CD14-positive monocyte (primary cell): ENCODE results near the gene NPAS4. TPM values are rescaled to one million over a fixed set of nuclear protein-coding genes. Genes with fewer than 3 reads are reported as not detected.

Experiments used
- DNase-seq, 3 donors: peaks; one replicate each; pipeline ENCODE4 v3.0.0-alpha.2; 2011 to 2022
- H2AFZ ChIP-seq: 2 replicates; pipeline ENCODE4 v1.6.0; 2012; ENCODE audit warnings: mild to moderate bottlenecking, low read depth, low read length, inconsistent platforms; ENCODE audit not compliant: insufficient read depth, poor library complexity, severe bottlenecking
- H3K27ac ChIP-seq, 2 donors: 1 replicate in 1 of 2; 2 replicates in 1 of 2; pipeline ENCODE4 v1.5.1; 2012 to 2013; ENCODE audit warnings: low read length in 2 of 2, control low read depth in 1 of 2, inconsistent platforms in 1 of 2, low read depth in 1 of 2, mild to moderate bottlenecking in 1 of 2
- H3K27me3 ChIP-seq, 2 donors: one replicate each; pipeline versions ENCODE4 v1.6.0 to v1.6.1; 2011 to 2013; ENCODE audit warnings: low read length in 2 of 2; ENCODE audit not compliant: control insufficient read depth in 2 of 2, insufficient read depth in 2 of 2
- H3K36me3 ChIP-seq, 2 donors: replicated peaks in 1 of 2; 1 replicate in 1 of 2; 2 replicates in 1 of 2; pipeline versions ENCODE4 v1.5.1 to v1.6.1; 2012 to 2013; ENCODE audit warnings: low read length in 2 of 2, control low read depth in 1 of 2, inconsistent platforms in 1 of 2, mild to moderate bottlenecking in 1 of 2; ENCODE audit not compliant: insufficient read depth in 2 of 2, control insufficient read depth in 1 of 2
- H3K4me1 ChIP-seq, 2 donors: 1 replicate in 1 of 2; 2 replicates in 1 of 2; pipeline versions ENCODE4 v1.5.1 to v1.6.1; 2012 to 2013; ENCODE audit warnings: low read length in 2 of 2, control low read depth in 1 of 2, inconsistent platforms in 1 of 2, mild to moderate bottlenecking in 1 of 2, moderate library complexity in 1 of 2; ENCODE audit not compliant: insufficient read depth in 2 of 2, control insufficient read depth in 1 of 2
- H3K4me2 ChIP-seq: replicated peaks from 2 replicates; pipeline ENCODE3; 2012; ENCODE audit warnings: low read length, moderate library complexity, mild to moderate bottlenecking; ENCODE audit not compliant: poor library complexity, severe bottlenecking; ENCODE audit errors: extremely low read depth
- H3K4me3 ChIP-seq, 3 experiments: fragments of 200-600 bp in 1 of 3; sonication (generic) in 1 of 3; replicated peaks in 1 of 3; 1 replicate in 2 of 3; 2 replicates in 1 of 3; pipeline ENCODE4 v1.5.1; 2011 to 2013; ENCODE audit warnings: low read length in 3 of 3, mild to moderate bottlenecking in 3 of 3, control low read depth in 2 of 3, low read depth in 2 of 3, inconsistent platforms in 1 of 3, moderate library complexity in 1 of 3
- H3K79me2 ChIP-seq: 2 replicates; pipeline ENCODE4 v1.6.0; 2012; ENCODE audit warnings: mild to moderate bottlenecking, control low read depth, inconsistent platforms, low read length, moderate library complexity; ENCODE audit not compliant: insufficient read depth
- H3K9ac ChIP-seq: 2 replicates; pipeline ENCODE4 v1.6.0; 2017; ENCODE audit warnings: low read length, mild to moderate bottlenecking; ENCODE audit not compliant: insufficient read depth, poor library complexity, severe bottlenecking
- H3K9me3 ChIP-seq, 2 donors: replicated peaks in 1 of 2; 1 replicate in 1 of 2; 2 replicates in 1 of 2; pipeline versions ENCODE4 v1.5.1 to v1.6.1; 2012 to 2013; ENCODE audit warnings: low read length in 2 of 2, control low read depth in 1 of 2; ENCODE audit not compliant: control insufficient read depth in 1 of 2, insufficient read depth in 1 of 2
- H4K20me1 ChIP-seq: 2 replicates; pipeline ENCODE4 v1.6.0; 2012; ENCODE audit warnings: mild to moderate bottlenecking, low read length, control low read depth, moderate library complexity; ENCODE audit not compliant: insufficient read depth
- H3K27ac Mint-ChIP-seq, 7 donors: one replicate each; pipeline ENCODE4 v1.8.0; 2020; ENCODE audit warnings: mild to moderate bottlenecking in 7 of 7, mixed read lengths in 7 of 7, moderate library complexity in 6 of 7, inconsistent platforms in 2 of 7
- H3K27me3 Mint-ChIP-seq, 3 donors: one replicate each; pipeline ENCODE4 v1.8.0; 2021 to 2022; ENCODE audit warnings: low read depth in 3 of 3, mild to moderate bottlenecking in 3 of 3, mixed read lengths in 3 of 3, moderate library complexity in 3 of 3, inconsistent platforms in 1 of 3
- H3K36me3 Mint-ChIP-seq, 2 donors: one replicate each; pipeline ENCODE4 v1.8.0; 2020; ENCODE audit warnings: mixed read lengths in 2 of 2, inconsistent platforms in 1 of 2, mild to moderate bottlenecking in 1 of 2
- H3K4me1 Mint-ChIP-seq: one replicate; pipeline ENCODE4 v1.8.0; 2020; ENCODE audit warnings: mild to moderate bottlenecking, mixed read lengths
- H3K4me3 Mint-ChIP-seq, 2 donors: one replicate each; pipeline ENCODE4 v1.8.0; 2020; ENCODE audit warnings: mild to moderate bottlenecking in 2 of 2, mixed read lengths in 2 of 2, moderate library complexity in 1 of 2
- H3K9me3 Mint-ChIP-seq, 7 donors: one replicate each; pipeline ENCODE4 v1.8.0; 2020 to 2022; ENCODE audit warnings: mixed read lengths in 7 of 7, mild to moderate bottlenecking in 6 of 7, moderate library complexity in 6 of 7, inconsistent platforms in 2 of 7
- WGBS: methylation state at CpG from one replicate; pipeline ENCODE4 v1.1.5; 2013; ENCODE audit warnings: missing lambda C conversion rate; ENCODE audit not compliant: insufficient coverage; 5-methylcytosine and 5-hydroxymethylcytosine counted together
- intact Hi-C, 2 donors: fragments of 100-400 bp; cut with micrococcal nuclease; formaldehyde crosslinking; loops; one replicate each; pipeline versions ENCODE4 v1.15.0 to v1.15.1; 2023
- polyA plus RNA-seq, 3 donors: library from polyadenylated mRNA; depleted of rRNA in 1 of 3; unstranded in 2 of 3; stranded (reverse) in 1 of 3; fragments of 300-500 nt in 2 of 3; fragments of >200 nt in 1 of 3; fragmentation: Illumina TruSeq in 2 of 3; gene quantifications; 1 replicate in 2 of 3; 2 replicates in 1 of 3; pipeline ENCODE4 v1.2.3, GENCODE V29; 2012 to 2021
- TF ChIP-seq, protein P1 (sequence below): fragments of 200-600 bp; IDR thresholded peaks from one replicate; pipeline ENCODE4 v1.8.0; 2022; ENCODE audit warnings: antibody characterized with exemption, mild to moderate bottlenecking

Gene NPAS4
- polyA plus RNA-seq, 3 donors: not detected

DNA sequence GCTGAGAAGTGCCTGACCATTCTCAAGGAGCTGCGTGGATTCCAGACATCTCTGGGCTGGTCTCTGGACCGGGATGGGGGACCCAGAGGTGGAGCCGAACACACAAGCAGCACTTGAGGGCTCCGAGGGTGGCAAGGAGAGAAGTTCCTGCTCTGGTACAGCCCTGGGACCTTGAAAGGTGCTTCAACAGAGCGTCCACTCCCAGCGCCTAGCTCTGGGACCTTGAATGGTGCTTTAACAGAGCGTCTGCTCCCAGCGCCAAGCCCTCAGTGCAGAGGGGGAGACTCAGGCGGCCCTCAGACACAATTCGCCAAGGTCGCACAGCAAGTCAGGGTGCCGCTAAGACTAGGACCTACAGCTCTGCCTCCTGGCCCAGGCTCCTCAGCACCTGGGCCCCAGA lies 10.6 kb upstream of the NPAS4 start:
- peaks cover 7 to 12% of the 10 kb centered on the region in 2 donors for H3K4me1 ChIP-seq
- H4K20me1 ChIP-seq: no peaks in the 10 kb centered on the region
- peaks cover 4% of the 10 kb centered on the region for H3K4me1 Mint-ChIP-seq
- no peaks in the 10 kb centered on the region for H3K36me3 Mint-ChIP-seq
- H3K9me3 ChIP-seq: no peaks in the 10 kb centered on the region
- TF ChIP-seq, protein P1, sequence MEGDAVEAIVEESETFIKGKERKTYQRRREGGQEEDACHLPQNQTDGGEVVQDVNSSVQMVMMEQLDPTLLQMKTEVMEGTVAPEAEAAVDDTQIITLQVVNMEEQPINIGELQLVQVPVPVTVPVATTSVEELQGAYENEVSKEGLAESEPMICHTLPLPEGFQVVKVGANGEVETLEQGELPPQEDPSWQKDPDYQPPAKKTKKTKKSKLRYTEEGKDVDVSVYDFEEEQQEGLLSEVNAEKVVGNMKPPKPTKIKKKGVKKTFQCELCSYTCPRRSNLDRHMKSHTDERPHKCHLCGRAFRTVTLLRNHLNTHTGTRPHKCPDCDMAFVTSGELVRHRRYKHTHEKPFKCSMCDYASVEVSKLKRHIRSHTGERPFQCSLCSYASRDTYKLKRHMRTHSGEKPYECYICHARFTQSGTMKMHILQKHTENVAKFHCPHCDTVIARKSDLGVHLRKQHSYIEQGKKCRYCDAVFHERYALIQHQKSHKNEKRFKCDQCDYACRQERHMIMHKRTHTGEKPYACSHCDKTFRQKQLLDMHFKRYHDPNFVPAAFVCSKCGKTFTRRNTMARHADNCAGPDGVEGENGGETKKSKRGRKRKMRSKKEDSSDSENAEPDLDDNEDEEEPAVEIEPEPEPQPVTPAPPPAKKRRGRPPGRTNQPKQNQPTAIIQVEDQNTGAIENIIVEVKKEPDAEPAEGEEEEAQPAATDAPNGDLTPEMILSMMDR: no peak
- no peak overlapping the region for H3K27ac Mint-ChIP-seq
- no peaks in the 10 kb centered on the region for H3K79me2 ChIP-seq
- H3K27me3 ChIP-seq: peaks cover 0 to 22% of the 10 kb centered on the region in 2 donors
- no peak for DNase-seq
- H3K4me2 ChIP-seq: no peak overlapping the region
- peaks cover 24 to 40% (median 40%) of the 10 kb centered on the region in 3 donors for H3K27me3 Mint-ChIP-seq
- H3K9me3 Mint-ChIP-seq: peaks cover 0 to 2% (median 0%) of the 10 kb centered on the region in 7 donors
- 81% methylated on average over 12 of the region's 12 CpGs for WGBS
- H3K4me3 Mint-ChIP-seq: peak overlapping the region in 1 of 2 donors; percentile 21
- no peak overlapping the region for H3K27ac ChIP-seq
- no peak overlapping the region for H3K9ac ChIP-seq
- intact Hi-C loops: loop anchor here in 1 of 2 donors (10.0 kb wide), 1 partner anchor 435 kb away; the partner anchor contains the start of gene RCE1
- no peak overlapping the region for H2AFZ ChIP-seq
- no peaks in the 10 kb centered on the region for H3K36me3 ChIP-seq
- H3K4me3 ChIP-seq: no peak overlapping the region

GRCh38 chr11:66411323-66411722 lies 9.5 kb upstream of the NPAS4 start:
- Mint-ChIP-seq H3K36me3 (no peaks in the 10 kb centered on the region), H3K9me3 (peaks cover 0 to 2% (median 0%) of the 10 kb centered on the region in 7 donors), H3K27ac (peak overlapping the region in 1 of 7 donors; percentile 73), H3K4me1 (peaks cover 4% of the 10 kb centered on the region), H3K4me3 (no peak overlapping the region), H3K27me3 (peaks cover 28 to 41% (median 40%) of the 10 kb centered on the region in 3 donors)
- no peak for DNase-seq
- no peaks in the 10 kb centered on the region for H4K20me1 ChIP-seq
- H3K4me2 ChIP-seq: no peak overlapping the region
- H3K4me1 ChIP-seq: peaks cover 7 to 12% of the 10 kb centered on the region in 2 donors
- H2AFZ ChIP-seq: no peak overlapping the region
- no peak overlapping the region for H3K9ac ChIP-seq
- H3K79me2 ChIP-seq: no peaks in the 10 kb centered on the region
- H3K27ac ChIP-seq: no peak overlapping the region
- no peaks in the 10 kb centered on the region for H3K9me3 ChIP-seq
- peaks cover 0 to 25% of the 10 kb centered on the region in 2 donors for H3K27me3 ChIP-seq
- 85% methylated on average over 3 of the region's 4 CpGs for WGBS
- no peaks in the 10 kb centered on the region for H3K36me3 ChIP-seq
- H3K4me3 ChIP-seq: no peak overlapping the region
- intact Hi-C loops: loop anchor here in 1 of 2 donors (10.0 kb wide), 1 partner anchor 433 kb away; the partner anchor contains the start of gene RCE1
- TF ChIP-seq, protein P1: no peak
